GM21423 (cell line): Measurements from ENCODE around the gene ST6GALNAC1.
"Not testable (repeated sequence)": the region's sequence is repeated elsewhere in the genome, so short reads cannot be mapped to it uniquely, and the experiment has no call there.

Experiments used
- ATAC-seq: cut with Tn5 transposase; IDR thresholded peaks from one replicate; pipeline ENCODE4 v1.9.1; 2021; ENCODE audit warnings: mild to moderate bottlenecking, moderate library complexity; ENCODE audit not compliant: unreplicated experiment

The ST6GALNAC1 gene

DNA sequence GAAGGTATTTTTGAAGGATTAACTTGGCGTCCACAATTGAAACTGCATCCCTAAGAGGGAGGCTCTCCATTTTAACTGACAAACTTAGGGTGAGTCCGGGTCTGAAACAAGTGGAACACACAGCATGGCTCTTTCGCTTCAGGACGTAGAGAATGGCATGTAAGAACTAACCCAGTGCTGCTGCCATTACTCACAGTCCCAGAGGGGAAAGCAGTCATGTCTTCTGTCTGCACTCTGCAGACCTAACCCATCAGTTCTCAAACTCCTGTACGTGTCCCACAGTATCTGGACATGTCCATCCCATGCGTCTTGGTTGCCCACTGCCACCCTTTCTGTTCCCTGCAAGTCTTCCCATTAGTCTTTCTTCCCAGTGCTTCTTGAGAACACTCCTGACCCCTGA, 563 bp downstream of the ST6GALNAC1 start:
- no peak for ATAC-seq

DNA sequence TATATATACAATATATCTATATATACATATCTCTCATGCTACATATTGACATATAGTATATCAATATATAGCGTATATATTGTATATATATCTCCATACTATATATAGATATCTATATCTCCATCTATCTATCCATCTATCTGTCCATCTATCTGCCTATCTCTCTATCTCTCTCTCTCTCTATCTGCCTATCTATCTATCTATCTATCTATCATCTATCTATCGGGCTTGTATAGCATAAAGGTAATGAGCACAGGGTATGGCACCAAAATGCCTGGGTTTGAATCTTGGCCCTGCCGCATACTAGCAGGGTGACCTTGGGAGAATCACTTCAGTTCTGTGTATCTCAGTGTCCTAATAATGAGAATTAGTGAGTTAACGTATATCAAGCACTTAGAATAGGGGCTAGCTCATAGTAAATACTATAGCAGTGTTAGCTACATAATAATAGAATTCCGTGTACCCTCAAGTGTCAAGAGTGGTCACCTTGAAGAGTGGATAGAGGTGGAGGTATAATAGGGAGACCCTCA, 1.5 kb downstream of the ST6GALNAC1 start:
- no peak for ATAC-seq

- no peak for ATAC-seq
Measured at GRCh38 chr17:76641501-76641900, 2.1 kb downstream of the ST6GALNAC1 start.

DNA sequence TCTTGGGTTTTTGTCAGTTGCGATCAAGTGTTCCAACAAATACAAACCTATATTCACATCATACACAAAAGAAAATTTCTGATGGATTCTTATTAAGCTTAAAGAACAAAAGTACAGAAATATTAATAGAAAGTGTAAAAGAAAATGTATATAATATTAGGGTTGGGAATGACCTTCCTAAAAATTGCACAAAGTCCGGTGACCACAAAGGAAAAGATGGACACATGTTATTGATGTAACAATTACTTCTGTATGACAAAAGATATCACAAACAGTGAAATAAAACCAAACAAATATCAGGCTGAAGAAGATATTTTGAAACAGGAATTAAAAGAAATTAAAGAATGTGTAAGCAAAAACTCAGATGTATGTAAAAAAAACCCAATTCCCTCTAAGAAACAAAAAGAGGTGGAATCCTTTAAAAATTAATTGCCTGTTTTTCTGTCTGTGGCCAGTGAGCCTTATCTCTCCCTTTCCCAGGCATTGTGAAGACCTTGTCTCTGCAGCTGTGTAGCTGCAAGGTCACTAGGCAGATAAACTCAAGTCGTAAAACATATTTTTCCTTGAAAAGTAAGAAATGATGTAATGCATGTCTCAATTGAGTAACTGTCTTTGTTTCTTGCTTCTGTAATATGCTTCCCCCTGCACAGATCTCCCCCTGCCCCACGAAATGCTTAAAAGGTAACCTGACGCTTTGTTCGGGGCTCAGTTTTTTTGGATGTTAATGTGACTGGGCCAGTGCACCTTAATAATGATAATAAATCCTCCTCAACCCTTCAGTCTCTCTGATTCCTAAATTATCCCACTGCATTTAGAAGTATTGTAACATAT, 2.8 kb downstream of the ST6GALNAC1 start:
- ATAC-seq: no peak

GRCh38 chr17:76638263-76638662, 5.3 kb downstream of the ST6GALNAC1 start:
- no peak for ATAC-seq

DNA sequence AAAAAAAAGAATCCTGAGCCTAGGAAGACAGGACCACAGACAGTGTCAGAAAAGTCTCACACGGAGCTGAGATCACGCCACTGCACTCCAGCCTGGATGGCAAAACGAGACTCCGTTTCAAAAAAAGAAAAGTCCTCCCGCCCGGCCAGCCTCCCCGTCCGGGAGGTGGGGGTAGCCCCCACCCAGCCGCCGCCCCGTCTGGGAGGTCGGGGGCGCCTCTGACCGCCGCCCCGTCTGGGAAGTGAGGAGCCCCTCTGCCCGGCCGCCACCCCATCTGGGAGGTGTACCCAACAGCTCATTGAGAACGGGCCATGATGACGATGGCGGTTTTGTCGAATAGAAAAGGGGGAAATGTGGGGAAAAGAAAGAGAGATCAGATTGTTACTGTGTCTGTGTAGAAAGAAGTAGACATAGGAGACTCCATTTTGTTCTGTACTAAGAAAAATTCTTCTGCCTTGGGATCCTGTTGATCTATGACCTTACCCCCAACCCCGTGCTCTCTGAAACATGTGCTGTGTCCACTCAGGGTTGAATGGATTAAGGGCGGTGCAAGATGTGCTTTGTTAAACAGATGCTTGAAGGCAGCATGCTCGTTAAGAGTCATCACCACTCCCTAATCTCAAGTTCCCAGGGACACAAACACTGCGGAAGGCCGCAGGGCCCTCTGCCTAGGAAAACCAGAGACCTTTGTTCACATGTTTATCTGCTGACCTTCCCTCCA, 6.9 kb downstream of the ST6GALNAC1 start:
- not testable (repeated sequence) for ATAC-seq

- no peak for ATAC-seq
Measured at GRCh38 chr17:76635659-76636360, 7.7 kb downstream of the ST6GALNAC1 start.

GRCh38 chr17:76635039-76635438, 8.5 kb downstream of the ST6GALNAC1 start:
- ATAC-seq: no peak

DNA sequence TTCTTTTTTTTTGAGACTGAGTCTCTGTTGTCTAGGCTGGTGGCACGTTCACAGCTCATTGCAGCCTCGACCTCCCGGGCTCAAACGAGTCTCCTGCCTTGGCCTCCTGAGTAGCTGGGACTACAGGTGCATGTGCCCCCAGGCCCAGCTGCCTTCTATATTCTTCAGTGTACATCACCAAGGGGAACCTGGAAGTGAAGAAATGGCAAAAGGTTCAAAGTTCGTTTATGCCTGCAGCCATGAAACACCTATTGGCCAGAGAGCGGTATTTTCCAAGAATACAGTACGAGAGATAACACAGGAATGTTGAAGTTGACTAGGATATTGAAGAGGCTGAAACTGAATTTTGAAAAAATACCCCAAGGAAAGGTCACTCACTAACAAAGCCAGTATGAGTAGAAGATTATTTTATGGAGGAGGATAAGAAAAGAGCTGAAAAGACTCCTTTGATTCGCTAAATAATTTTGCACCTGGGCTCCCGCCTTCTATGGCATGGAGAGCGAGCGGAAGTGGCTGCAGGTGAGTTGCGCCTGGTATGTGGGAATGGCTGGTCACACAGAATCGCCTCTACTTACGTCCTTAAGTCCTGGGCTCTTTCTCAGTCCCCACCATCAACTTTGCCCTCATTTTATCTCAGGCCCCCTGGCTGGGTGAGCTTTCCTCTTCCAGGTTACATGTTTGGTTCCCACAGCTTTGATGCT, 9.8 kb downstream of the ST6GALNAC1 start:
- ATAC-seq: no peak

DNA sequence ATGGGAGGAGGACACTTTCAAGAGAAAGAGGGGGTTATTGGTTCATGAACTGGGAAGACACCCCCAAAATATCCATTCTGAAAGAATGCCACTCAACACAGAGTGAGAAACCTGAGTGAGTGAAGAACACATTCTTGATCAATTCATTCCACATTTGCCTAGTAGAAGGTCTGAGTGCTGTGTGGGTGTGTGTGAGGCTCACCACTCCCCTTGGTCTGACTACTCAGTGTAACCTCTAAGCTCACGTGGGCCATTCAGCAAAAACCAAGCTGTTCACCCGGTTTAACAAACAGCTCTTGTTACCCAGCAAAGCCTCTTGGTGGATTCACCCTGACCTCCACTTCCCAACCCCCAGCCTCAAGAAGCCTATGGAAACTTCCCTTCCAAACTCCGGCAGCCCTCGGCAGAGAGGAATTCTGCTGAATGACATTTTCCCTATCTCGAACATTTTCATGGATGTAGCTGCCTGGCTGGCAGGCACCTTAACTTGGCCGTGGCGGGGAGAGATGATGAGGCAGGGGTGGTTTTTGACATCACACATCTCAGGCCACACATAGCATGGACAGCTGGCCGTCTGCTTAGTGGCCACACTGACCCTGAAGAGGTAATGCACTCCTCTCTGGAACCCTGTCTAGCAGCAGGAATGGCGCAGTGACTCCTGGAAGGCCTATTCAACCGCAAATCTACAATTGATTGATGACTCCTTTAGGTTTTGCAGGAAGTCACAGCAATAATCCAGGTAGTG, 11.6 kb downstream of the ST6GALNAC1 start:
- ATAC-seq: no peak

DNA sequence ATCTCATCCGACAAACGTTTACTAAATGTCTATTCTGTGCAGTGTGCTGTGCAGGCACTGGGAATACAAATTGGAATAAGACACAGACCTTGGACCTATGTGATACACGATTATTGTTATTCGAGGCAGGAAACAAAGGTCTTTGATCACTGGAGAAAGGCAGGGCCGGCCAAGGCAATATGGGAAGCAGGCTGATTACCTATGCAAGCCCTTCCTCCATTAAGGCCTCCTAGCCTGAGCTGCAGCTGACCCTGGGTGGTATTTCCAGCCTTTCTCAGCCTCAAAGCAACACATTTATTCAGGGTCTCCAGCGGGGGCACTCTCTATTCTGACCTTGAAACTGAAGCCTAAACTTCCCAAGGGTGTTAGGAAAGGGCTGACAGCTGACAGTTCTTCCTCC, 13.4 kb downstream of the ST6GALNAC1 start:
- ATAC-seq: no peak

- no peak for ATAC-seq
Measured at GRCh38 chr17:76627510-76627909, 16.0 kb downstream of the ST6GALNAC1 start.

DNA sequence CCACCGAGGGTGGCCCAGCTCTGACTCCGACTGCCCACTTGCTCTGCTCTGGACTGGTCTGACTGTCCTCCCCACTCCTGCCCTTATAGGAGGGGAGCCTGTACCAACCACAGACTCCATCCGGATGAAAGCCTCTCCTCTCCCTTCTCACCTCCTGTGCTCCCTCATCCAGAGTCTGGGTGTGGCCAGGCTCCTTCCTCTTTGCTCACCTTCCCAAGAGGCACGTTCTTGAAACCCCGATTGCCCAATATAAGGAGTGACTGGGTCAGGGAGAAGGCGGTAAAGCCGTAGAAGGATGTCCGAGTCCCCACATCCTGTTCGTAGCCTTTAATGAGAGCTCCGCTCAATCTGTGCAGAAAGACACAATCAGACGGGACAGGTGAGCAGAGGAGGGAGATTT, 17.1 kb downstream of the ST6GALNAC1 start:
- no peak for ATAC-seq

DNA sequence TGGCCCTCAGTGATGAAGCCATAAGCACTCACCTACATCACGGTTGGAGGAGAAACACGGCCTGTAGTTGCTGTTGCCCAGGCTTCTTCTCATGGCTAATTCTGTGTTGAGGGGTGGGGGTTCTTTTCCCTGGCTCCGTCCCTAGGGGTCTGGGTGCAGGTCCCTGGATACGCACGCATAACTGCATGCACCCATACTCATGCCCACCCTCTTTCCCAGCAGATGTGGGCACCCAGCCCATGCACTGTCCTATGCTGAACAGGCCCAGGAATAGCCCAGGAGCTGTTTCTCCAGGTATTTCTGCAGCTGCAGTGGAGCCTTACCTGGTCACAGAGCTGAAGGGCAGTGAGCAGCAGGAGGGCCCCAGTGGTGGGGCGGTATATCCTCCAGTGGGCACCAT, 18.1 kb downstream of the ST6GALNAC1 start:
- no peak for ATAC-seq

GRCh38 chr17:76623271-76624146, 20.0 kb downstream of the ST6GALNAC1 start:
- ATAC-seq: no peak

DNA sequence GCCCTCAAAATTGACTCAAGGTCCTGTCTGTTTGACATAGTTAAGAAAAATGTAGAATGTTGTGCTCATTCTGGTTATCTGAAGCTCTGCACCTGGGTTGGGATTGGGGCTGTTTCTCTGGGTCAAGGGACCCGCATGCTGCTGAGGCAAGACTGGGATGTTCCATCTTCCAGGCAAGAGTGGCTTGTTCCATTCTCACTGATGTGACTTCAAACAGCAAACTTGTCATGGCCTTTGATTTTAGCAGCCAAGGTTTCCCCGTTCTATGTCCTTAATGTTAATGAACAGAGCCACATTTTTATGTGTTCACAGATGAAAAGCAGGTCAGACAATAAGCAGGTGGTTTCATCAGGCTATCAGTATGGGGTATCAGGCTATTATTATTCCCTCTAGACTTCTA, 25.7 kb downstream of the ST6GALNAC1 start:
- no peak for ATAC-seq

DNA sequence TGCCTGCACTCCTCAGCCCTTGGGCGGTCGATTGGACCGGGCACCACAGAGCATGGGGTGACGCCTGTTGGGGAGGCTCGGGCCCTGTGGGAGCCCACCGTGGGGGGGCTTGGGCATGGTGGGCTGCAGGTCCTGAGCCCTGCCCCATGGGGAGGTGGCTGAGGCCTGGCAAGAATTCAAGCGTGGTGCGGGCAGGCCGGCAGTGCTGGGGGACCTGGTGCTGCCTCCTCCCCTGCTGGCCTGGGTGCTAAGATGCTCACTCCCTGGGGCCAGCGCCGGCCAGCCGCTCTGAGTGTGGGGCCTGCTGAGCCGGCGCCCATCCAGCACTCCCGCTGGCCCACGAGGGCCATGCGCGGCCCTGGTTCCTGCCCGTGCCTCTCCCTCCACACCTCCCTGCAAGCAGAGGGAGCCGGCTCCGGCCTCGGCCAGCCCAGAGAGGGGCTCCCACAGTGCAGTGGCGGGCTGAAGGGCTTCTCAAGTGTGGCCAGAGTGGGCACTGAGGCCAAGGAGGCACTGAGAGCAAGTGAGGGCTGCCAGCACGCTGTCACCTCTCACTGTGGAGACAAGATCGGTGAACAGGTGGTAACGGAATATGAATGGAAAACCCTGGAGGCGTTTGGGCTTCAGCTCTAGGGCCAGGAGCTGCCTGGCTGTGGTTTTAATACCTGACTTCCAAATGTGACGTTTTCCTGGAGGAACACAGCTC, 28.5 kb downstream of the ST6GALNAC1 start:
- ATAC-seq: no peak

DNA sequence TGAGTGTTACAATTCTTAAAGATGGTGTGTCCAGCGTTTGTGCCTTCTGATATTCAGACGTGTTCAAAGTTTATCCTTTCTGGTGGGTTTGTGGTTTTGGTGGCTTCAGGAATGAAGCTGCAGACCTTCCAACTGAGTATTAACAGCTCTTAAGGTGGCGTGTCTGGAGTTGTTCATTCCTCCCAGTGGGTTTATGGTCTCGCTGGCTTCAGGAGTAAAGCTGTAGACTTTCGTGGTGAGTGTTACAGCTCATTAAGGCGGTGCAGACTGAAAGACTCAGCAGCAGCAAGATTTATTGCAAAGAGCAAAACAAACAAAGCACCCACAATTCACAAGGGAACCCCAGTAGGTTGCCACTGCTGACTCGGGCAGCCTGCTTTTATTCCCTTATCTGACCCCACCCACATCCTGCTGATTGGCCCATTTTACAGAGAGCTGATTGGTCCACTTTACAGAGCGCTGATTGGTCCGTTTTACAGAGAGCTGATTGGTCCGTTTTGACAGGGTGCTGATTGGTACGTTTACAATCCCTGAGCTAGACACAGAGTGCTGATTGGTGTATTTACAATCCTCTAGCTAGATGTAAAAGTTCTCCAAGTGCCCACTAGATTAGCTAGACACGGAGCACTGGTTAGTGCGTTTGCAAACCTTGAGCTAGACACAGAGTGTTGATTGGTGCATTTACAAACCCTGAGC, 29.3 kb downstream of the ST6GALNAC1 start:
- ATAC-seq: not testable (repeated sequence)
